Testis (tissue), 3 donors: ENCODE measurements around the gene CDYL2. TPM values are rescaled to one million over a fixed set of nuclear protein-coding genes. Genes with fewer than 3 reads are reported as not detected.
A peak's percentile ranks its signal among the peaks of the same experiment; 100 is the strongest.

Experiments used
- DNase-seq: peaks from one replicate; pipeline ENCODE4 v3.0.0-alpha.2; 2019
- H3K27ac ChIP-seq, 2 donors: fragments of 200-600 bp; sonication (generic); one replicate each; pipeline ENCODE4 v1.5.1; 2019
- H3K27me3 ChIP-seq: fragments of 200-600 bp; sonication (generic); one replicate; pipeline ENCODE4 v1.5.1; 2019
- H3K36me3 ChIP-seq: fragments of 200-600 bp; sonication (generic); one replicate; pipeline ENCODE4 v1.5.1; 2017; ENCODE audit warnings: low read depth; ENCODE audit errors: missing control alignments
- H3K4me1 ChIP-seq: fragments of 200-600 bp; sonication (generic); one replicate; pipeline ENCODE4 v1.5.1; 2019
- H3K4me3 ChIP-seq, 2 donors: fragments of 200-600 bp; sonication (generic); one replicate each; pipeline ENCODE4 v1.5.1; 2017 to 2019
- H3K9me3 ChIP-seq: fragments of 200-600 bp; sonication (generic); one replicate; pipeline ENCODE4 v1.5.1; 2017
- CTCF ChIP-seq, 3 experiments: fragments of 450-650 bp in 2 of 3; fragments of 200-600 bp in 1 of 3; sonication (generic) in 1 of 3; IDR thresholded peaks; one replicate each; pipeline ENCODE4 v1.5.1; 2016 to 2019; ENCODE audit warnings: antibody characterized with exemption in 3 of 3, mild to moderate bottlenecking in 2 of 3, moderate library complexity in 1 of 3
- POLR2A ChIP-seq: fragments of 450-650 bp; IDR thresholded peaks from one replicate; pipeline ENCODE4 v1.6.1; 2017; ENCODE audit warnings: antibody characterized with exemption, mild to moderate bottlenecking, moderate library complexity
- WGBS, 2 donors: methylation state at CpG; one replicate each; pipeline ENCODE4 v1.1.5; 2018; 5-methylcytosine and 5-hydroxymethylcytosine counted together
- intact Hi-C: fragments of 100-400 bp; cut with DNase I; formaldehyde crosslinking; loops from one replicate; pipeline ENCODE4 v1.15.1; 2023; ENCODE audit warnings: low total_unique reads
- polyA plus RNA-seq: library from polyadenylated mRNA; stranded (reverse); fragments of 350-450 nt; fragmentation: Illumina TruSeq; extraction: RNeasy Lipid Tissue Mini Kit (QIAGEN cat#74804); gene quantifications from one replicate; pipeline ENCODE4 v1.2.3, GENCODE V29; 2014; ENCODE audit warnings: low read depth, low replicate concordance; ENCODE audit not compliant: insufficient read depth
- total RNA-seq, 2 donors: library from RNA; depleted of rRNA; stranded (reverse); fragments of >200 nt; gene quantifications; one replicate each; pipeline ENCODE4 v1.2.3, GENCODE V29; 2016

Gene CDYL2
- total and polyA plus RNA-seq, 3 donors from 2014 or later, result 31.2 to 63.7 (median 60.4) TPM

- Histone ChIP-seq H3K4me3 (peak overlapping the region; percentile 56 to 59), H3K27ac (no peak overlapping the region), H3K36me3 (no peaks in the 10 kb centered on the region), H3K4me1 (peaks cover 3% of the 10 kb centered on the region), H3K27me3 (no peaks in the 10 kb centered on the region), H3K9me3 (no peaks in the 10 kb centered on the region)
- TF ChIP-seq CTCF (IDR thresholded peaks at IDR 0.05) (no peak), POLR2A (no peak)
- intact Hi-C loops, result no loop called here
- DNase-seq, result peak; percentile 52
- WGBS, 2 donors, result 1% methylated on average over 33 of the region's 80 CpGs; no CpG with 5 or more reads in 1 of the 2 donors
Measured at GRCh38 chr16:80804056-80804525, 307 bp downstream of the CDYL2 start.

GRCh38 chr16:80803339-80804055, 901 bp downstream of the CDYL2 start:
- WGBS, 2 donors, result 4 to 7% methylated on average over 3 to 61 of the region's 87 CpGs
- H3K36me3 ChIP-seq, result no peaks in the 10 kb centered on the region
- H3K4me3 ChIP-seq, result peak overlapping the region; percentile 43 to 59
- H3K4me1 ChIP-seq, result peaks cover 3% of the 10 kb centered on the region
- H3K9me3 ChIP-seq, result no peaks in the 10 kb centered on the region
- peak; percentile 43 for DNase-seq
- peak; percentile 15 to 66 (median 47) for TF ChIP-seq CTCF (IDR thresholded peaks at IDR 0.05)
- TF ChIP-seq POLR2A, result no peak
- H3K27me3 ChIP-seq, result no peaks in the 10 kb centered on the region
- intact Hi-C loops, result no loop called here
- peak overlapping the region in 1 of 2 donors; percentile 50 for H3K27ac ChIP-seq

GRCh38 chr16:80802902-80803301, 1.5 kb downstream of the CDYL2 start:
- H3K36me3 ChIP-seq, result no peaks in the 10 kb centered on the region
- 84 to 91% methylated on average over 5 to 7 of the region's 7 CpGs for WGBS, 2 donors
- H3K4me1 ChIP-seq, result peaks cover 3% of the 10 kb centered on the region
- TF ChIP-seq CTCF (IDR thresholded peaks at IDR 0.05) (no peak), POLR2A (no peak)
- DNase-seq, result no peak
- no peaks in the 10 kb centered on the region for H3K9me3 ChIP-seq
- H3K27ac ChIP-seq, result no peak overlapping the region
- H3K4me3 ChIP-seq, result peak overlapping the region; percentile 43 to 59
- intact Hi-C loops, result no loop called here
- H3K27me3 ChIP-seq, result no peaks in the 10 kb centered on the region

GRCh38 chr16:80802138-80802537, 2.3 kb downstream of the CDYL2 start:
- intact Hi-C loops, result no loop called here
- 72 to 74% methylated on average over 4 of the region's 4 CpGs for WGBS, 2 donors
- H3K36me3 ChIP-seq, result no peaks in the 10 kb centered on the region
- TF ChIP-seq CTCF (IDR thresholded peaks at IDR 0.05), result no peak
- no peak for TF ChIP-seq POLR2A
- no peak overlapping the region for H3K4me3 ChIP-seq
- peaks cover 3% of the 10 kb centered on the region for H3K4me1 ChIP-seq
- DNase-seq, result no peak
- H3K27me3 ChIP-seq, result no peaks in the 10 kb centered on the region
- H3K9me3 ChIP-seq, result no peaks in the 10 kb centered on the region
- no peak overlapping the region for H3K27ac ChIP-seq

GRCh38 chr16:80794071-80794470, 10.3 kb downstream of the CDYL2 start:
- no peak for DNase-seq
- no peaks in the 10 kb centered on the region for H3K4me1 ChIP-seq
- intact Hi-C loops, result no loop called here
- no peak overlapping the region for H3K27ac ChIP-seq
- H3K4me3 ChIP-seq, result no peak overlapping the region
- H3K9me3 ChIP-seq, result no peaks in the 10 kb centered on the region
- TF ChIP-seq POLR2A (no peak), CTCF (IDR thresholded peaks at IDR 0.05) (no peak)
- no peaks in the 10 kb centered on the region for H3K27me3 ChIP-seq
- no peaks in the 10 kb centered on the region for H3K36me3 ChIP-seq
- WGBS, 2 donors, result 75 to 87% methylated on average over 3 of the region's 3 CpGs
